Thyroid gland (tissue), 4 donors: ENCODE measurements around the gene EXOC4.

Experiments used
- CTCF ChIP-seq, 6 experiments: fragments of 200-600 bp in 3 of 6; fragments of 450-650 bp in 3 of 6; sonication (generic) in 3 of 6; IDR thresholded peaks; one replicate each; pipeline ENCODE4 v1.5.1; 2016 to 2019; ENCODE audit warnings: antibody characterized with exemption in 6 of 6, mild to moderate bottlenecking in 2 of 6, inconsistent platforms in 1 of 6, moderate library complexity in 1 of 6
- POLR2A ChIP-seq, 2 donors: fragments of 450-650 bp; IDR thresholded peaks; one replicate each; pipeline ENCODE4 v1.6.1; 2017; ENCODE audit warnings: antibody characterized with exemption in 2 of 2, mild to moderate bottlenecking in 2 of 2, moderate library complexity in 1 of 2

- TF ChIP-seq POLR2A (IDR thresholded peaks at IDR 0.05) (no peak), CTCF (IDR thresholded peaks at IDR 0.05) (no peak)
These were observed 361.4 kb downstream of the EXOC4 start for GRCh38 chr7:133614251-133614650.
